Measurements from ENCODE around the gene SPATA31D1.

SPATA31D1 gene

DNA sequence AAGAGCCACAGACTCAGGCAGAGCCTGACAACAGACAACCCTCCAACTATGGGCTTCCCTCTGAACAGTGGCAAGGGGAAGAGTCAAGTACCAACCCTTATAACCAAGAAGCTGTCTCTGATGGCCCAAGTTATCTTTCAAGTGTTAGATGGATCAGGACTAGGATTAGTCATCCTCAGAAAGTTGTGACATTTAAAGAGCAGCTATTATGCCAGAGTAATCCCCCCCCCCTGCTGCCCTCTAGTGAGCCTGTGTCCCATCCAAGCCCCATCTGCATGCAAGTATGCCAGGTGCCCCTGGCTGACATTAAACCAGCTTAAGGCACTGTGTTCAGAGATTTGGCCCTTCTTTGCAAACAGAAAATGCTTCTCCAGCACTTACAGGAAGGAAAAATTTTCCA lies 16.8 kb upstream of the SPATA31D1 start:
- Histone ChIP-seq H3K36me3 (replicated peaks; ENCODE audit: insufficient read depth, low read length) (no peaks in the 10 kb centered on the region), H3K79me2 (ENCODE audit: low read length) (no peaks in the 10 kb centered on the region), H3K4me3 (ENCODE audit: low read length) (no peak overlapping the region), H3K9me2 (replicated peaks; ENCODE audit: insufficient read depth, low read length) (no peaks in the 10 kb centered on the region), H3K27me3 (replicated peaks; ENCODE audit: insufficient read depth, low read length) (no peaks in the 10 kb centered on the region), H2AFZ (ENCODE audit: low read length) (no peak overlapping the region), H3K9me3 (replicated peaks; ENCODE audit: insufficient read depth, low read length) (no peaks in the 10 kb centered on the region), H4K20me1 (ENCODE audit: insufficient read depth, low read length) (no peaks in the 10 kb centered on the region), H3K4me2 (ENCODE audit: low read depth, low read length) (no peak overlapping the region), H3K9ac (ENCODE audit: low read length) (no peak overlapping the region), H3F3A (ENCODE audit: insufficient read depth, low read length) (no peaks in the 10 kb centered on the region), H3K27ac (ENCODE audit: low read length) (no peak overlapping the region), H3K4me1 (ENCODE audit: low read length) (no peaks in the 10 kb centered on the region)
- no peak for DNase-seq
- no peak for TF ChIP-seq EZH2phosphoT487 (IDR thresholded peaks at IDR 0.05; ENCODE audit: low read length)
- TF ChIP-seq, protein P1, sequence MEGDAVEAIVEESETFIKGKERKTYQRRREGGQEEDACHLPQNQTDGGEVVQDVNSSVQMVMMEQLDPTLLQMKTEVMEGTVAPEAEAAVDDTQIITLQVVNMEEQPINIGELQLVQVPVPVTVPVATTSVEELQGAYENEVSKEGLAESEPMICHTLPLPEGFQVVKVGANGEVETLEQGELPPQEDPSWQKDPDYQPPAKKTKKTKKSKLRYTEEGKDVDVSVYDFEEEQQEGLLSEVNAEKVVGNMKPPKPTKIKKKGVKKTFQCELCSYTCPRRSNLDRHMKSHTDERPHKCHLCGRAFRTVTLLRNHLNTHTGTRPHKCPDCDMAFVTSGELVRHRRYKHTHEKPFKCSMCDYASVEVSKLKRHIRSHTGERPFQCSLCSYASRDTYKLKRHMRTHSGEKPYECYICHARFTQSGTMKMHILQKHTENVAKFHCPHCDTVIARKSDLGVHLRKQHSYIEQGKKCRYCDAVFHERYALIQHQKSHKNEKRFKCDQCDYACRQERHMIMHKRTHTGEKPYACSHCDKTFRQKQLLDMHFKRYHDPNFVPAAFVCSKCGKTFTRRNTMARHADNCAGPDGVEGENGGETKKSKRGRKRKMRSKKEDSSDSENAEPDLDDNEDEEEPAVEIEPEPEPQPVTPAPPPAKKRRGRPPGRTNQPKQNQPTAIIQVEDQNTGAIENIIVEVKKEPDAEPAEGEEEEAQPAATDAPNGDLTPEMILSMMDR (IDR thresholded peaks at IDR 0.05; ENCODE audit: low read length) = no peak
- TF ChIP-seq EZH2 (optimal IDR thresholded peaks at IDR 0.05; ENCODE audit: low read depth, low read length) = no peak

DNA sequence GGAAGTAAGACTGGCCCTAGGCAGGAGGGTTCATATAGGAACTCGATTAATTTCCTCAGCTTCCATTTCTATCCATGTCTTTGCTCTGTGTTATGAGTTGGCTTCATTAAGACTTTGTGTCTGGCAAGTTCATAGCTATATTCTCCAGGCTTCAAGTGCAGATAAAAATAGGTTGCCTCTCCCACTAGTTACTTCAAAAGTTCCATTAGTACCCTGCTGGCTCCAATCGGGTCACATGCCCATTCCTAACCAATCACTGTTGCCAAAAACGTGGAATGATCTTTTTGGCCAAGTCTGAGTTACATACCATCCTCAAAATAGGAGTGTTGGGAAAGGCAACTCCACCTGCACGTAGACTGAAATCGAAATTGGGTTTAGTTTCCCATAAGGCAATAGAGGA lies 13.8 kb upstream of the SPATA31D1 start:
- Histone ChIP-seq H3K9me2 (replicated peaks; ENCODE audit: insufficient read depth, low read length) (no peaks in the 10 kb centered on the region), H2AFZ (ENCODE audit: low read length) (no peak overlapping the region), H3K27me3 (replicated peaks; ENCODE audit: insufficient read depth, low read length) (no peaks in the 10 kb centered on the region), H3K4me2 (ENCODE audit: low read depth, low read length) (no peak overlapping the region), H3K79me2 (ENCODE audit: low read length) (no peaks in the 10 kb centered on the region), H3K36me3 (replicated peaks; ENCODE audit: insufficient read depth, low read length) (no peaks in the 10 kb centered on the region), H3K4me3 (ENCODE audit: low read length) (no peak overlapping the region), H3K4me1 (ENCODE audit: low read length) (no peaks in the 10 kb centered on the region), H4K20me1 (ENCODE audit: insufficient read depth, low read length) (no peaks in the 10 kb centered on the region), H3K9ac (ENCODE audit: low read length) (no peak overlapping the region), H3K27ac (ENCODE audit: low read length) (no peak overlapping the region), H3K9me3 (replicated peaks; ENCODE audit: insufficient read depth, low read length) (no peaks in the 10 kb centered on the region), H3F3A (ENCODE audit: insufficient read depth, low read length) (no peaks in the 10 kb centered on the region)
- TF ChIP-seq, protein P1 (IDR thresholded peaks at IDR 0.05; ENCODE audit: low read length) = no peak
- no peak for TF ChIP-seq EZH2 (optimal IDR thresholded peaks at IDR 0.05; ENCODE audit: low read depth, low read length)
- TF ChIP-seq EZH2phosphoT487 (IDR thresholded peaks at IDR 0.05; ENCODE audit: low read length) = no peak
- DNase-seq = no peak

DNA sequence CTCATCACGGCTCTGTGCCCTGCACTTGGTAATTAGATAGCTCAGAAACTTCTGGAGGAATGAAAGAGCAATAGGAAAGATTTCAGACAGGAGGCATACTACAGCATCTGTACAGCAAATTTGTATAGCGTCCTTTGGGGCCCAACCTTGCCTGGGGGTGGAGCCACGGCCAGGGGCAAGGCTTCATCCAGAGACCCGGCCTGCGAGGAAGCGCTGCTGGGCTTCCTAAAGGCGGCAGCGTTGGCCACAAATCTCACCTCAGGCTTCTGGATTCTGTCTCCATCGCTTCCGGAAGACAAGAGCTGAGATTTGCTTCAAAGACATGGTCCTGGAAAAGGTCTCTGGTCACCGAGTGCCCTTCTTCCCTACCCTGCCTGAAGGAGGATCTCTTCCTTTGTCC lies 12.2 kb upstream of the SPATA31D1 start:
- Histone ChIP-seq H3K36me3 (replicated peaks; ENCODE audit: insufficient read depth, low read length) (no peaks in the 10 kb centered on the region), H2AFZ (ENCODE audit: low read length) (no peak overlapping the region), H3K27me3 (replicated peaks; ENCODE audit: insufficient read depth, low read length) (no peaks in the 10 kb centered on the region), H3K4me2 (ENCODE audit: low read depth, low read length) (no peak overlapping the region), H3F3A (ENCODE audit: insufficient read depth, low read length) (no peaks in the 10 kb centered on the region), H3K4me3 (ENCODE audit: low read length) (no peak overlapping the region), H3K4me1 (ENCODE audit: low read length) (no peaks in the 10 kb centered on the region), H4K20me1 (ENCODE audit: insufficient read depth, low read length) (no peaks in the 10 kb centered on the region), H3K9me3 (replicated peaks; ENCODE audit: insufficient read depth, low read length) (no peaks in the 10 kb centered on the region), H3K27ac (ENCODE audit: low read length) (no peak overlapping the region), H3K9ac (ENCODE audit: low read length) (no peak overlapping the region), H3K79me2 (ENCODE audit: low read length) (no peaks in the 10 kb centered on the region), H3K9me2 (replicated peaks; ENCODE audit: insufficient read depth, low read length) (no peaks in the 10 kb centered on the region)
- no peak for DNase-seq
- TF ChIP-seq EZH2 (optimal IDR thresholded peaks at IDR 0.05; ENCODE audit: low read depth, low read length) = no peak
- no peak for TF ChIP-seq EZH2phosphoT487 (IDR thresholded peaks at IDR 0.05; ENCODE audit: low read length)
- TF ChIP-seq, protein P1 (IDR thresholded peaks at IDR 0.05; ENCODE audit: low read length) = no peak

Measured in MM.1S (cell line).